Astrocyte of the spinal cord (primary cell): ENCODE measurements around the gene ELMO1.

Experiments used
- DNase-seq: peaks from one replicate; pipeline ENCODE4 v3.0.0; 2011; ENCODE audit warnings: low read depth, low spot score
- H3K4me3 ChIP-seq: 2 replicates; pipeline ENCODE4 v1.5.1; 2011; ENCODE audit warnings: low read depth, mild to moderate bottlenecking, low read length, moderate library complexity
- CTCF ChIP-seq: IDR thresholded peaks from 2 replicates; pipeline ENCODE4 v1.5.1; 2012; ENCODE audit warnings: low read depth, mild to moderate bottlenecking, low read length, inconsistent platforms
- in situ Hi-C: cut with HindIII; loops from 2 replicates; pipeline ENCODE4 v1.10.0; 2017; ENCODE audit warnings: low sequenced_read_pairs

The ELMO1 gene

GRCh38 chr7:37310327-37311080 is 138.2 kb downstream of the ELMO1 start:
- in situ Hi-C loops, result no loop called here
- no peak for TF ChIP-seq CTCF
- no peak for DNase-seq
- no peak overlapping the region for H3K4me3 ChIP-seq

GRCh38 chr7:37309493-37309892 is 139.2 kb downstream of the ELMO1 start:
- no peak for TF ChIP-seq CTCF
- in situ Hi-C loops, result no loop called here
- no peak for DNase-seq
- H3K4me3 ChIP-seq, result no peak overlapping the region

GRCh38 chr7:37304921-37305320 is 143.7 kb downstream of the ELMO1 start:
- in situ Hi-C loops, result no loop called here
- no peak for TF ChIP-seq CTCF
- no peak for DNase-seq
- H3K4me3 ChIP-seq, result no peak overlapping the region

GRCh38 chr7:37297546-37297945 is 151.1 kb downstream of the ELMO1 start:
- H3K4me3 ChIP-seq, result no peak overlapping the region
- TF ChIP-seq CTCF, result no peak
- DNase-seq, result no peak
- in situ Hi-C loops, result no loop called here

GRCh38 chr7:37295401-37295800 is 153.3 kb downstream of the ELMO1 start:
- in situ Hi-C loops, result no loop called here
- no peak for DNase-seq
- H3K4me3 ChIP-seq, result no peak overlapping the region
- no peak for TF ChIP-seq CTCF

DNA sequence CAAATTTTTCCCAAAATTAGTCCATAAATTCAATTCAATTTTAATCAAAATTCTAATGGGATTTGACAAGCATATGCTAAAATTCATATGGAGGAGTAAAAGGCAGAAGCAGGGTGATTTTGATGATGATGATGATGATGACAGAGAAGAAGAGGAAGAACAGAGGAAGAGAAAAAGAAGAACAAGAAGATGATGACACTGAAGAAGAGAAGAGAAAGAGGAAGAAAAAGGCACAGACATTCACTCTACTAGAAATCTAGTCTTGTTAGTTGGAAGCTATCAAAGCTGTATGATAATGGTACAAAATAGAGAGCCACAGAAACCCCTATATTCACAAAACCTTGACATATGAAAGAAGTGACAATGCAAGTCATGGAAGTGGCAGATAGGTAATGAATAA is 157.9 kb downstream of the ELMO1 start:
- no peak overlapping the region for H3K4me3 ChIP-seq
- in situ Hi-C loops, result no loop called here
- no peak for DNase-seq
- TF ChIP-seq CTCF, result no peak

DNA sequence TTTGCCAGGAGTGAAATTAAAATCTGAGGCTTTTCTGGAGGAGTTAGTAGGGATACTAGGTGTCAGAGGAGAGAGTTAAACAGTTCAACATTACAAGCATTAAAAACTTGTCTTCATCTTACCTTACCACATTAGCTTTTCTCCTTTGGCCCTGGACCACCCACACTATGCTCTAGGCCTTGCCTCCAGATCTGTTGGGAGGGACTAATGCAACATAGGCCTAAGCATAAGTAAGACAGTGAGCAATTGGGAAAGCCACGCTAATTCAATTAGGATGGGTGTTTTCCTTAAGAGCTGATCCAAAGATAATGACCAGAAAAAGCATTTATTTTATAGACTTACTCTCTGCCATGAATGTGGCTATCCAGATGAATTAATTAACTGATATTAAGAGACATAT is 158.9 kb downstream of the ELMO1 start:
- DNase-seq, result no peak
- in situ Hi-C loops, result no loop called here
- TF ChIP-seq CTCF, result no peak
- no peak overlapping the region for H3K4me3 ChIP-seq
